Tibial nerve (tissue), 4 donors: ENCODE results near the gene PCBD1.

ENCODE experiments used
- CTCF ChIP-seq, 5 experiments: fragments of 200-600 bp in 3 of 5; fragments of 450-650 bp in 2 of 5; sonication (generic) in 3 of 5; IDR thresholded peaks; one replicate each; pipeline ENCODE4 v1.5.1; 2016 to 2019; ENCODE audit warnings: antibody characterized with exemption in 5 of 5, mild to moderate bottlenecking in 3 of 5, moderate library complexity in 2 of 5
- EP300 ChIP-seq, 2 donors: sonication (generic); formaldehyde crosslinking; IDR thresholded peaks; one replicate each; pipeline ENCODE4 v1.6.1; 2017; ENCODE audit warnings: antibody characterized with exemption in 2 of 2, mild to moderate bottlenecking in 1 of 2
- POLR2A ChIP-seq, 2 donors: fragments of 450-650 bp; IDR thresholded peaks; one replicate each; pipeline ENCODE4 v1.6.1; 2017; ENCODE audit warnings: antibody characterized with exemption in 2 of 2, mild to moderate bottlenecking in 2 of 2, moderate library complexity in 2 of 2

DNA sequence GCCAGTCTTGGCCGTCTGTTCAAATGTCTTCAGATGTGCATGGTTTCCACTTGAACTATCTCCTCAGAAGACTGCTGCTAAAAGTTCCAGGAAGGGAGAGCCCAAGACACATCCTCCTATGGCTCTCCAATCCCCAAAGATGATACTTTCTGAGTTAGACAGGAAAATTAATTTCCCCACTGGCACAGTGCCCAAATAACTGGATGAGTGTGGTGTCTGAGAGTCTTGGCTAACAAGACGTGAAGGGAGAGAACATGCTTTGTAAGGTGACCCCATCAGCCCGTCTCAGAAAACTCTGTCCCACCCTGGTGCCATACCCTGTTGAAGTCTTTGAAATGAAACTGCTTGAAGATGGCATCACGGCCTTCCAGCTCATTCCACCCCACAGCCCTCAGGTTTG, 2.9 kb downstream of the PCBD1 start:
- TF ChIP-seq POLR2A (IDR thresholded peaks at IDR 0.05) (no peak), CTCF (IDR thresholded peaks at IDR 0.05) (no peak), EP300 (IDR thresholded peaks at IDR 0.05) (no peak)
